A549 (cell line): ENCODE results near the gene YWHAE. TPM values are rescaled to one million over a fixed set of nuclear protein-coding genes. Genes with fewer than 3 reads are reported as not detected.

Source experiments
- ATAC-seq, 2 experiments: fragments of 200-7000 bp in 1 of 2; fragments of >200 bp in 1 of 2; cut with Nextera tagmentation in 1 of 2; cut with Tn5 transposase in 1 of 2; 3 replicates each; pipeline versions ENCODE4 v1.8.0 to v1.9.1; 2018 to 2020; ENCODE audit warnings: mild to moderate bottlenecking in 1 of 2, moderate library complexity in 1 of 2
- CTCF ChIA-PET: fragments of 300-600 bp; sonication (Branson Sonifier 250); formaldehyde crosslinking; extraction: SDS; loops from one replicate; lab custom pipeline; 2021; ENCODE audit warnings: antibody characterized with exemption, inconsistent platforms; lab: Yijun Ruan, JAX
- POLR2A ChIA-PET: fragments of 350-600 bp; formaldehyde crosslinking; extraction: SDS; loops from one replicate; lab custom pipeline; 2021; ENCODE audit warnings: antibody characterized with exemption, inconsistent platforms; lab: Yijun Ruan, JAX
- DNase-seq, 2 experiments: peaks; one replicate each; pipeline versions ENCODE4 v3.0.0 to v3.0.0-alpha.2; 2011 to 2016; ENCODE audit warnings: low read depth in 1 of 2, low spot score in 1 of 2
- FAIRE-seq: peaks from 2 replicates; lab custom pipeline; 2011; peaks lifted over from hg19 to GRCh38; lab: Jason Lieb, UNC
- H3K27ac ChIP-seq, 2 experiments: fragments of >200 bp; sonication (Bioruptor Twin); formaldehyde crosslinking; 3 replicates each; pipeline ENCODE4 v1.5.1; 2016 to 2017
- H3K4me1 ChIP-seq: fragments of >200 bp; sonication (Bioruptor Twin); formaldehyde crosslinking; 3 replicates; pipeline ENCODE4 v1.6.1; 2016
- H3K4me2 ChIP-seq: fragments of >200 bp; sonication (Bioruptor Twin); formaldehyde crosslinking; 3 replicates; pipeline ENCODE4 v1.6.1; 2016
- H3K4me3 ChIP-seq: fragments of >200 bp; sonication (Bioruptor Twin); formaldehyde crosslinking; 3 replicates; pipeline ENCODE4 v1.5.1; 2016
- H3K9me3 ChIP-seq: fragments of >200 bp; sonication (Bioruptor Twin); formaldehyde crosslinking; 3 replicates; pipeline ENCODE4 v1.6.1; 2016
- BHLHE40 ChIP-seq: IDR thresholded peaks from 2 replicates; pipeline ENCODE4 v1.6.1; 2012; ENCODE audit warnings: low read depth, low read length, inconsistent platforms
- CBX2 ChIP-seq: fragments of 200-600 bp; sonication (generic); IDR thresholded peaks from 2 replicates; pipeline ENCODE4 v1.6.1; 2016; ENCODE audit warnings: low read depth, mild to moderate bottlenecking, borderline replicate concordance
- CBX8 ChIP-seq: fragments of 200-600 bp; sonication (generic); IDR thresholded peaks from 2 replicates; pipeline ENCODE4 v1.6.1; 2016
- CEBPB ChIP-seq, 2 experiments: fragments of >200 bp in 1 of 2; sonication (Bioruptor Twin) in 1 of 2; formaldehyde crosslinking in 1 of 2; IDR thresholded peaks; 2 replicates each; pipeline ENCODE4 v1.6.1; 2012 to 2016
- CHD4 ChIP-seq: fragments of 200-600 bp; sonication (generic); IDR thresholded peaks from 2 replicates; pipeline ENCODE4 v1.6.1; 2016; ENCODE audit warnings: antibody characterized with exemption, mild to moderate bottlenecking, borderline replicate concordance
- EP300 ChIP-seq, 2 experiments: fragments of >200 bp; sonication (Bioruptor Twin); formaldehyde crosslinking; IDR thresholded peaks; 2 replicates in 1 of 2; 3 replicates in 1 of 2; pipeline ENCODE4 v1.6.1; 2016 to 2017
- ESRRA ChIP-seq: fragments of 150-350 bp; IDR thresholded peaks from 2 replicates; pipeline ENCODE4 v1.6.1; 2014; ENCODE audit warnings: mild to moderate bottlenecking, low read length, borderline replicate concordance
- FOSL2 ChIP-seq, 2 experiments: fragments of 450-650 bp in 1 of 2; fragments of >200 bp in 1 of 2; sonication (Bioruptor Twin) in 1 of 2; formaldehyde crosslinking; IDR thresholded peaks; 2 replicates each; pipeline versions ENCODE4 v1.5.0 to v1.6.1; 2016 to 2020; ENCODE audit warnings: mild to moderate bottlenecking in 1 of 2, moderate library complexity in 1 of 2
- GATA3 ChIP-seq: IDR thresholded peaks from 2 replicates; pipeline ENCODE4 v1.6.1; 2012; ENCODE audit warnings: borderline replicate concordance
- HOXA7 ChIP-seq: fragments of 250-450 bp; sonication (Bioruptor Pico); IDR thresholded peaks from 2 replicates; pipeline ENCODE4 v1.5.0; 2020; ENCODE audit warnings: mild to moderate bottlenecking, moderate library complexity
- HOXB13 ChIP-seq: fragments of 250-450 bp; sonication (Bioruptor Pico); IDR thresholded peaks from 2 replicates; pipeline ENCODE4 v1.5.0; 2020; ENCODE audit warnings: low read depth, mild to moderate bottlenecking, moderate library complexity
- HOXB5 ChIP-seq: fragments of 250-450 bp; sonication (Bioruptor Pico); IDR thresholded peaks from 2 replicates; pipeline ENCODE4 v1.5.0; 2020; ENCODE audit warnings: mild to moderate bottlenecking, moderate library complexity
- JUNB ChIP-seq: fragments of >200 bp; sonication (Bioruptor Twin); formaldehyde crosslinking; IDR thresholded peaks from 2 replicates; pipeline ENCODE4 v1.6.1; 2016
- MAZ ChIP-seq: fragments of 150-350 bp; IDR thresholded peaks from 2 replicates; pipeline ENCODE4 v1.6.1; 2014; ENCODE audit warnings: antibody characterized with exemption, low read depth, low read length, borderline replicate concordance
- NFE2L2 ChIP-seq: fragments of 150-350 bp; conservative IDR thresholded peaks from 2 replicates; pipeline ENCODE4 v1.6.1; 2014; ENCODE audit warnings: low read length
- NPAS2 ChIP-seq: fragments of 250-450 bp; sonication (Bioruptor Pico); IDR thresholded peaks from 2 replicates; pipeline ENCODE4 v1.8.0; 2022; ENCODE audit warnings: mild to moderate bottlenecking, moderate library complexity, borderline replicate concordance
- NR3C1 ChIP-seq: fragments of >200 bp; sonication (Bioruptor Twin); formaldehyde crosslinking; IDR thresholded peaks from 3 replicates; pipeline ENCODE4 v1.6.1; 2017
- PHF8 ChIP-seq: fragments of 200-600 bp; sonication (generic); IDR thresholded peaks from 2 replicates; pipeline ENCODE4 v1.6.1; 2016; ENCODE audit warnings: low read depth, mild to moderate bottlenecking, antibody characterized with exemption, moderate library complexity, borderline replicate concordance
- POLR2A ChIP-seq: IDR thresholded peaks from 2 replicates; pipeline ENCODE4 v1.6.1; 2012; ENCODE audit warnings: mild to moderate bottlenecking, low read length
- POLR2AphosphoS2 ChIP-seq: conservative IDR thresholded peaks from 2 replicates; pipeline ENCODE4 v1.6.1; 2012; ENCODE audit warnings: low read length, improper control_type of control experiment, inconsistent platforms
- RAD21 ChIP-seq, 2 experiments: fragments of >200 bp in 1 of 2; sonication (Bioruptor Twin) in 1 of 2; formaldehyde crosslinking in 1 of 2; IDR thresholded peaks in 1 of 2; conservative IDR thresholded peaks in 1 of 2; 2 replicates in 1 of 2; 3 replicates in 1 of 2; pipeline ENCODE4 v1.6.1; 2012 to 2018; ENCODE audit warnings: inconsistent platforms in 1 of 2
- RCOR1 ChIP-seq: fragments of 150-350 bp; IDR thresholded peaks from 2 replicates; pipeline ENCODE4 v1.6.1; 2014; ENCODE audit warnings: antibody characterized with exemption, low read length, low read depth
- RFX5 ChIP-seq: fragments of 450-650 bp; IDR thresholded peaks from 2 replicates; pipeline ENCODE4 v1.7.1; 2014; ENCODE audit warnings: antibody characterized with exemption, mild to moderate bottlenecking, moderate library complexity
- SMC3 ChIP-seq: fragments of >200 bp; sonication (Bioruptor Twin); formaldehyde crosslinking; IDR thresholded peaks from 3 replicates; pipeline ENCODE4 v1.6.1; 2018; ENCODE audit warnings: inconsistent platforms
- TFCP2L1 ChIP-seq: fragments of 250-450 bp; sonication (Bioruptor Pico); IDR thresholded peaks from 2 replicates; pipeline ENCODE4 v1.5.0; 2021; ENCODE audit warnings: mild to moderate bottlenecking
- TP53 ChIP-seq: fragments of 250-450 bp; sonication (Bioruptor Pico); IDR thresholded peaks from 2 replicates; pipeline ENCODE4 v1.5.0; 2021; ENCODE audit warnings: mild to moderate bottlenecking, moderate library complexity
- ZFP36 ChIP-seq: fragments of 450-650 bp; IDR thresholded peaks from 2 replicates; pipeline ENCODE4 v1.6.1; 2014; ENCODE audit warnings: borderline replicate concordance; ENCODE audit not compliant: partially characterized antibody
- ZNF302 ChIP-seq: fragments of 250-450 bp; sonication (Bioruptor Pico); IDR thresholded peaks from 2 replicates; pipeline ENCODE4 v1.9.0; 2021; ENCODE audit warnings: inconsistent platforms, mild to moderate bottlenecking, moderate library complexity
- ZSCAN20 ChIP-seq: fragments of 250-450 bp; sonication (Bioruptor Pico); IDR thresholded peaks from 2 replicates; pipeline ENCODE4 v1.8.0; 2022; ENCODE audit warnings: mild to moderate bottlenecking, moderate library complexity
- WGBS: methylation state at CpG from one replicate; pipeline ENCODE4 v1.1.6; 2017; ENCODE audit errors: missing lambda C conversion rate; 5-methylcytosine and 5-hydroxymethylcytosine counted together
- polyA plus RNA-seq, 4 experiments: library from polyadenylated mRNA; depleted of rRNA in 3 of 4; stranded (reverse); fragments of >200 nt; fragmentation: RNase III in 1 of 4; extraction: RNeasy Plus Mini Kit Qiagen cat#74134 plus additional on column Dnase treatment in 1 of 4; gene quantifications; 2 replicates in 3 of 4; 3 replicates in 1 of 4; pipeline ENCODE4 v1.2.3, GENCODE V29; 2011 to 2017
- TF ChIP-seq, protein P1 (sequence below): IDR thresholded peaks from 2 replicates; pipeline ENCODE4 v1.6.1; 2012
- TF ChIP-seq, protein P2 (sequence below): IDR thresholded peaks from 2 replicates; pipeline ENCODE4 v1.6.1; 2012; ENCODE audit warnings: low read depth, borderline replicate concordance
- TF ChIP-seq, protein P3 (sequence below): IDR thresholded peaks from 2 replicates; pipeline ENCODE4 v1.6.1; 2012
- TF ChIP-seq, protein P4 (sequence below): fragments of 450-650 bp; IDR thresholded peaks from 2 replicates; pipeline ENCODE4 v1.6.1; 2014; ENCODE audit warnings: antibody characterized with exemption
- TF ChIP-seq, protein P5 (sequence below): fragments of >200 bp; sonication (Bioruptor Twin); formaldehyde crosslinking; IDR thresholded peaks from 3 replicates; pipeline ENCODE4 v1.5.1; 2016

The YWHAE gene
- polyA plus RNA-seq, 2 of the 4 experiments (the other 2 are of a cell fraction) = 1,284 to 1,548 TPM

DNA sequence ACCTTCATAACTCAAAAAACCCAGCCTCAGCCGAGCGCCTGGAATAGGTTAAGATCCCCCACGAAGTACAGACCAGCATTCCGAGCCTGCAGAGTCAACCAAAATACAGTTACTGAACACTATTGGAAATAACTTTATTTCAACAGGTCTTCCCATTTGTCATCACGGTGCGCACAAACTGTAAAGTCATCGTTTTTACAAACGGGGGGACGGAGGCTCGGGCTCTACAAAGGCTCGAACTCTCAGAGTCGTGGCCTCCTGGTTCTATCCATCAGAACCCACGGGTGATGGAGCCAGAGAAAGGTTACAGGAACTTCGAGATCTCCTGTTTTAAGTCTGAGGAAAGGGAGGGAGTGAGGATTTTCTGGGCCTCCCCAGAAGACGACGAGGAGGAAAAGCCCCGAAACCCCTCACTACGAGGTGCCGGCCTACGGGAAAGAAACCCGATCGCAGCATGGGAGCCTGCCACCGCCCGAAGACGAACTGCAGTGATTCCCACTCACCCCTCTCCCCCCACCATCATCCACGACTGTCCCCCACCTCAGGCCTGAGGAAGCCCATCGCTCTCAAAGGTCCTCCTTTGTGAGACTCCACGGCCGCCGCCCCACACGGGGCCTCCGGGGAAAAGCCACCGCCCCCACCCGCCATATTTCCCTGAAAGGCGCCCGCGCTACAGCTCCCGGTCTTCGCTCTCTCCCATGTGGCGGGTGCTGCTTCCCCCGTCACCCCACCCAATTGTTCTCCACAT, 917 bp downstream of the YWHAE start:
- ATAC-seq (peak; percentile 53 to 62), DNase-seq (peak in 1 of 2 experiments; percentile 37), FAIRE-seq (no peak)
- ChIA-PET POLR2A (interaction anchor here (0.6 to 2.1 kb wide), 7 partner anchors 8 to 199 kb away, joined by 3 to 17 read pairs (median 6); partner anchors contain the start of genes CRK and INPP5K), CTCF (no interaction called here)
- H3K9me3 ChIP-seq = no peaks in the 10 kb centered on the region
- H3K27ac ChIP-seq = peak overlapping the region; percentile 94 to 98
- peak overlapping the region; percentile 93 for H3K4me2 ChIP-seq
- WGBS = under 1% methylated on average over 35 of the region's 41 CpGs
- peaks cover 28% of the 10 kb centered on the region for H3K4me1 ChIP-seq
- H3K4me3 ChIP-seq = peak overlapping the region; percentile 84
- TF ChIP-seq NR3C1 (no peak), TP53 (CRISPR knock-in tag) (no peak), JUNB (no peak), SMC3 (no peak), EP300 (IDR thresholded peaks at IDR 0.05) (no peak), CHD4 (no peak), RAD21 (conservative IDR thresholded peaks at IDR 0.05 in 1 of 2, IDR thresholded peaks at IDR 0.05 in 1 of 2) (no peak), POLR2AphosphoS2 (no peak), CBX8 (no peak), HOXB13 (CRISPR knock-in tag) (no peak), NFE2L2 (peak; percentile 46; the same call in 1 of the 2 replicates), RCOR1 (no peak), NPAS2 (CRISPR knock-in tag) (no peak), CBX2 (no peak), PHF8 (no peak; the same call in 1 of the 2 replicates), HOXA7 (CRISPR knock-in tag) (0 out of 2 replicates have a peak, but pooled peaks have one; percentile 53), POLR2A (no peak), MAZ (no peak), HOXB5 (no peak), BHLHE40 (no peak), GATA3 (no peak), ZNF302 (CRISPR knock-in tag) (no peak), ESRRA (no peak), ZFP36 (no peak), CEBPB (IDR thresholded peaks at IDR 0.05) (no peak), ZSCAN20 (CRISPR knock-in tag) (no peak), RFX5 (no peak), TFCP2L1 (CRISPR knock-in tag) (no peak), FOSL2 (IDR thresholded peaks at IDR 0.05) (no peak), FOSL2 (CRISPR knock-in tag; IDR thresholded peaks at IDR 0.05) (no peak)
- TF ChIP-seq, protein P1, sequence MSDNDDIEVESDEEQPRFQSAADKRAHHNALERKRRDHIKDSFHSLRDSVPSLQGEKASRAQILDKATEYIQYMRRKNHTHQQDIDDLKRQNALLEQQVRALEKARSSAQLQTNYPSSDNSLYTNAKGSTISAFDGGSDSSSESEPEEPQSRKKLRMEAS = 0 out of 2 replicates have a peak, but pooled peaks have one; percentile 14
- TF ChIP-seq, protein P2, sequence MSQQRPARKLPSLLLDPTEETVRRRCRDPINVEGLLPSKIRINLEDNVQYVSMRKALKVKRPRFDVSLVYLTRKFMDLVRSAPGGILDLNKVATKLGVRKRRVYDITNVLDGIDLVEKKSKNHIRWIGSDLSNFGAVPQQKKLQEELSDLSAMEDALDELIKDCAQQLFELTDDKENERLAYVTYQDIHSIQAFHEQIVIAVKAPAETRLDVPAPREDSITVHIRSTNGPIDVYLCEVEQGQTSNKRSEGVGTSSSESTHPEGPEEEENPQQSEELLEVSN = no peak
- TF ChIP-seq, protein P3, sequence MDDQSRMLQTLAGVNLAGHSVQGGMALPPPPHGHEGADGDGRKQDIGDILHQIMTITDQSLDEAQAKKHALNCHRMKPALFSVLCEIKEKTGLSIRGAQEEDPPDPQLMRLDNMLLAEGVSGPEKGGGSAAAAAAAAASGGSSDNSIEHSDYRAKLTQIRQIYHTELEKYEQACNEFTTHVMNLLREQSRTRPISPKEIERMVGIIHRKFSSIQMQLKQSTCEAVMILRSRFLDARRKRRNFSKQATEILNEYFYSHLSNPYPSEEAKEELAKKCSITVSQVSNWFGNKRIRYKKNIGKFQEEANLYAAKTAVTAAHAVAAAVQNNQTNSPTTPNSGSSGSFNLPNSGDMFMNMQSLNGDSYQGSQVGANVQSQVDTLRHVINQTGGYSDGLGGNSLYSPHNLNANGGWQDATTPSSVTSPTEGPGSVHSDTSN = 0 out of 2 replicates have a peak, but pooled peaks have one; percentile 23
- TF ChIP-seq, protein P4, sequence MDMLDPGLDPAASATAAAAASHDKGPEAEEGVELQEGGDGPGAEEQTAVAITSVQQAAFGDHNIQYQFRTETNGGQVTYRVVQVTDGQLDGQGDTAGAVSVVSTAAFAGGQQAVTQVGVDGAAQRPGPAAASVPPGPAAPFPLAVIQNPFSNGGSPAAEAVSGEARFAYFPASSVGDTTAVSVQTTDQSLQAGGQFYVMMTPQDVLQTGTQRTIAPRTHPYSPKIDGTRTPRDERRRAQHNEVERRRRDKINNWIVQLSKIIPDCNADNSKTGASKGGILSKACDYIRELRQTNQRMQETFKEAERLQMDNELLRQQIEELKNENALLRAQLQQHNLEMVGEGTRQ = no peak
- TF ChIP-seq, protein P5, sequence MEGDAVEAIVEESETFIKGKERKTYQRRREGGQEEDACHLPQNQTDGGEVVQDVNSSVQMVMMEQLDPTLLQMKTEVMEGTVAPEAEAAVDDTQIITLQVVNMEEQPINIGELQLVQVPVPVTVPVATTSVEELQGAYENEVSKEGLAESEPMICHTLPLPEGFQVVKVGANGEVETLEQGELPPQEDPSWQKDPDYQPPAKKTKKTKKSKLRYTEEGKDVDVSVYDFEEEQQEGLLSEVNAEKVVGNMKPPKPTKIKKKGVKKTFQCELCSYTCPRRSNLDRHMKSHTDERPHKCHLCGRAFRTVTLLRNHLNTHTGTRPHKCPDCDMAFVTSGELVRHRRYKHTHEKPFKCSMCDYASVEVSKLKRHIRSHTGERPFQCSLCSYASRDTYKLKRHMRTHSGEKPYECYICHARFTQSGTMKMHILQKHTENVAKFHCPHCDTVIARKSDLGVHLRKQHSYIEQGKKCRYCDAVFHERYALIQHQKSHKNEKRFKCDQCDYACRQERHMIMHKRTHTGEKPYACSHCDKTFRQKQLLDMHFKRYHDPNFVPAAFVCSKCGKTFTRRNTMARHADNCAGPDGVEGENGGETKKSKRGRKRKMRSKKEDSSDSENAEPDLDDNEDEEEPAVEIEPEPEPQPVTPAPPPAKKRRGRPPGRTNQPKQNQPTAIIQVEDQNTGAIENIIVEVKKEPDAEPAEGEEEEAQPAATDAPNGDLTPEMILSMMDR = no peak
